ENCODE measurements around the gene ITPR1. TPM values are rescaled to one million over a fixed set of nuclear protein-coding genes. Genes with fewer than 3 reads are reported as not detected.

ITPR1 gene
- total and polyA plus RNA-seq, 4 donors, result 3.7 to 39.4 (median 8.2) TPM

- no peak for TF ChIP-seq RXRA (IDR thresholded peaks at IDR 0.05)
- TF ChIP-seq JUND (IDR thresholded peaks at IDR 0.05), result no peak
Measured at GRCh38 chr3:4599612-4600011, 106.5 kb downstream of the ITPR1 start (continued).

- DNase-seq (ENCODE audit: low spot score), result no peak
- H3K9ac ChIP-seq (ENCODE audit: low read depth in 1 of 2, low read length in 2 of 2), result no peak overlapping the region
- TF ChIP-seq JUND (IDR thresholded peaks at IDR 0.05), result no peak
- no peak for TF ChIP-seq RAD21 (IDR thresholded peaks at IDR 0.05)
- no peak for TF ChIP-seq SP1 (IDR thresholded peaks at IDR 0.05)
- no peak for TF ChIP-seq YY1 (IDR thresholded peaks at IDR 0.05)
- no peak for TF ChIP-seq TAF1 (conservative IDR thresholded peaks at IDR 0.05)
- no peak for TF ChIP-seq FOXA2 (IDR thresholded peaks at IDR 0.05)
- no peak for TF ChIP-seq HNF4G (IDR thresholded peaks at IDR 0.05)
- no peak for TF ChIP-seq FOXA1 (IDR thresholded peaks at IDR 0.05)
- TF ChIP-seq RXRA (IDR thresholded peaks at IDR 0.05), result no peak
- TF ChIP-seq MAX (IDR thresholded peaks at IDR 0.05), result no peak
- TF ChIP-seq ATF3 (IDR thresholded peaks at IDR 0.05), result no peak
- no peak for TF ChIP-seq GABPA (IDR thresholded peaks at IDR 0.05 in 1 of 2, conservative IDR thresholded peaks at IDR 0.05 in 1 of 2)
- no peak for TF ChIP-seq CTCF (IDR thresholded peaks at IDR 0.05; ENCODE audit: low read depth, low read length, missing input control)
- TF ChIP-seq REST (IDR thresholded peaks at IDR 0.05), result no peak
- TF ChIP-seq ZBTB33 (IDR thresholded peaks at IDR 0.05), result no peak
- TF ChIP-seq EGR1 (IDR thresholded peaks at IDR 0.05; ENCODE audit: low read depth in 2 of 2), result no peak
- no peak overlapping the region for H3K27ac ChIP-seq (ENCODE audit: low read depth in 1 of 2, low read length in 2 of 2)
- H3K36me3 ChIP-seq (ENCODE audit: control insufficient read depth in 4 of 4, insufficient read depth in 3 of 4, low read depth in 1 of 4, low read length in 3 of 4), result no peaks in the 10 kb centered on the region
- WGBS, result 70% methylated on average over 6 of the region's 6 CpGs
- no peaks in the 10 kb centered on the region for H3K9me3 ChIP-seq (ENCODE audit: control insufficient read depth in 4 of 4, low read length in 3 of 4)
- H3K4me1 ChIP-seq (ENCODE audit: control insufficient read depth in 4 of 4, insufficient read depth in 4 of 4, low read length in 3 of 4), result peaks cover 0 to 13% (median 10%) of the 10 kb centered on the region in 4 donors
- no peaks in the 10 kb centered on the region for H3K27me3 ChIP-seq (ENCODE audit: control insufficient read depth in 4 of 4, insufficient read depth in 4 of 4, low read length in 3 of 4)
- H3K4me3 ChIP-seq (ENCODE audit: low read depth in 1 of 3, low read length in 3 of 3), result no peak overlapping the region
Measured at GRCh38 chr3:4600493-4600892, 107.3 kb downstream of the ITPR1 start.
